Karpas-422 (cell line): ENCODE data around the gene RTP3. TPM values are rescaled to one million over a fixed set of nuclear protein-coding genes. Genes with fewer than 3 reads are reported as not detected.

Source experiments
- DNase-seq: peaks from one replicate; pipeline ENCODE4 v3.0.0-alpha.2; 2015
- H2AFZ ChIP-seq: fragments of 200-600 bp; sonication (generic); 2 replicates; pipeline ENCODE4 v1.6.1; 2014; ENCODE audit warnings: antibody characterized with exemption, low read length, mixed read lengths
- H3K27ac ChIP-seq: fragments of 200-600 bp; sonication (generic); 2 replicates; pipeline ENCODE4 v1.5.1; 2014; ENCODE audit warnings: mild to moderate bottlenecking, low read length, moderate library complexity
- H3K27me3 ChIP-seq: fragments of 200-600 bp; sonication (generic); 2 replicates; pipeline ENCODE4 v1.6.1; 2014; ENCODE audit warnings: low read length, mixed read lengths
- H3K36me3 ChIP-seq: fragments of 200-600 bp; sonication (generic); 2 replicates; pipeline ENCODE4 v1.6.1; 2014; ENCODE audit warnings: low read length, mixed read lengths; ENCODE audit not compliant: insufficient read depth
- H3K4me1 ChIP-seq: fragments of 200-600 bp; sonication (generic); 2 replicates; pipeline ENCODE4 v1.6.1; 2014; ENCODE audit warnings: mild to moderate bottlenecking, low read length, mixed read lengths
- H3K4me2 ChIP-seq: fragments of 200-600 bp; sonication (generic); 2 replicates; pipeline ENCODE4 v1.6.1; 2014; ENCODE audit warnings: low read length, low read depth, mild to moderate bottlenecking; ENCODE audit not compliant: poor library complexity, severe bottlenecking
- H3K4me3 ChIP-seq: fragments of 200-600 bp; sonication (generic); 2 replicates; pipeline ENCODE4 v1.5.1; 2014; ENCODE audit warnings: mild to moderate bottlenecking, antibody characterized with exemption, low read length, mixed read lengths
- H3K79me2 ChIP-seq: fragments of 200-600 bp; sonication (generic); 2 replicates; pipeline ENCODE4 v1.6.1; 2014; ENCODE audit warnings: mild to moderate bottlenecking, low read length, mixed read lengths
- H3K9ac ChIP-seq: fragments of 200-600 bp; sonication (generic); 2 replicates; pipeline ENCODE4 v1.6.0; 2014; ENCODE audit warnings: low read length
- H3K9me2 ChIP-seq: fragments of 200-600 bp; sonication (generic), shearing (Covaris generic); replicated peaks from 2 replicates; pipeline ENCODE4 v1.6.0; 2014; ENCODE audit warnings: mild to moderate bottlenecking, low read length, moderate library complexity; ENCODE audit not compliant: insufficient read depth
- H3K9me3 ChIP-seq: fragments of 300-700, 200-600 bp; sonication (generic); 2 replicates; pipeline ENCODE4 v1.6.1; 2014; ENCODE audit warnings: low read length, mixed read lengths
- H4K20me1 ChIP-seq: fragments of 200-600 bp; sonication (generic); 2 replicates; pipeline ENCODE4 v1.6.1; 2014; ENCODE audit warnings: mild to moderate bottlenecking, antibody characterized with exemption, low read length, low read depth; ENCODE audit not compliant: insufficient read depth
- total RNA-seq: library from RNA; depleted of rRNA; stranded (reverse); fragments of >200 nt; shearing (Covaris generic); gene quantifications from 2 replicates; pipeline ENCODE4 v1.2.3, GENCODE V29; 2014; ENCODE audit warnings: low replicate concordance

Gene RTP3
- total RNA-seq, 1 experiment from 2014 or later = not detected

DNA sequence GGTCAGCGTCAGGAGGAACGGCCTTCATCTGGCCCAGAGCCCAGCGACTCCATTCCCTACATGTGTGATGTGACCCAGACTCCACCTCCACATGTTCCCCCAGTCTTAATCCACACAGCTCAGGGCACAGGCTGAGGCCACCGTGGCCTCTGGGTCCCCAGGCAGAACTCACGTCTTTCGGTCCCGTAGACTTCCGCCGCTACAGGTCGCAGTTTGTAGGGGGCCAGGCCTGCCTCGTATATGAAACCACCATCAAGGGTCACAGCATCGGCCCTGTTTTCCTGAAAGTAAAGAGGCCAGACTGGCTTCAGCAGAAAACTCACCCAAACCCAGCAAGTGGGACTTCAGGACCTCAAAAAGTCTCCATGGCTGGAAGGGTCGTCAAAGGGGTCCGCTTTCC lies 41.7 kb upstream of the RTP3 start:
- Histone ChIP-seq H3K9me2 (no peaks in the 10 kb centered on the region), H3K9me3 (no peaks in the 10 kb centered on the region; the same call in 1 of the 2 replicates), H4K20me1 (0 out of 2 replicates have a peak, but pooled peaks cover 8% of the 10 kb centered on the region), H3K79me2 (no peaks in the 10 kb centered on the region), H3K9ac (no peak overlapping the region), H3K27me3 (0 out of 2 replicates have a peak, but pooled peaks cover 3% of the 10 kb centered on the region), H3K4me3 (no peak overlapping the region), H3K36me3 (no peaks in the 10 kb centered on the region), H3K4me2 (no peak overlapping the region), H2AFZ (no peak overlapping the region), H3K4me1 (no peaks in the 10 kb centered on the region), H3K27ac (no peak overlapping the region)
- no peak for DNase-seq

DNA sequence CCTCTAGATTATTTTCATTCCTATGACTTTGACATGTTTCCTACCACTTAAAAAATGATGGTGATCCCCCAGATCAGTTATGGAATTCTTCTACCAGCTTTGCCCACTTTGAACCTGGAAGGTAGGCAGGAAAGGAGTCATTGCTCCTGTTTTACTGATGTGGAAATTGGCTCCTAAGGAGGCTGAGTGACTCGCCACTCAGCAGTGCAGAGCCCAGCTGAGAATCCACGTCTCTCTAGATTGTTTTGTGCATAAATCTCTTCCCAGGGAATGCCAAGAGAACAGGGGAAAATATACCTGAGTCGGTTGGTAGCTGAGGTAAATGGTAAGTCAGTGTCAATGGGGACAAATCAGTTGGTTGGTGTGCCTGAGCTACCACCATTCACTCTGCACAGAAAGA lies 37.7 kb upstream of the RTP3 start:
- Histone ChIP-seq H3K9me2 (no peaks in the 10 kb centered on the region), H3K4me1 (no peaks in the 10 kb centered on the region), H4K20me1 (0 out of 2 replicates have a peak, but pooled peaks cover 5% of the 10 kb centered on the region), H3K4me2 (no peak overlapping the region), H3K9me3 (no peaks in the 10 kb centered on the region; the same call in 1 of the 2 replicates), H3K79me2 (no peaks in the 10 kb centered on the region), H3K9ac (no peak overlapping the region), H3K27ac (no peak overlapping the region), H2AFZ (no peak overlapping the region), H3K27me3 (0 out of 2 replicates have a peak, but pooled peaks cover 3% of the 10 kb centered on the region), H3K36me3 (no peaks in the 10 kb centered on the region), H3K4me3 (no peak overlapping the region)
- no peak for DNase-seq

DNA sequence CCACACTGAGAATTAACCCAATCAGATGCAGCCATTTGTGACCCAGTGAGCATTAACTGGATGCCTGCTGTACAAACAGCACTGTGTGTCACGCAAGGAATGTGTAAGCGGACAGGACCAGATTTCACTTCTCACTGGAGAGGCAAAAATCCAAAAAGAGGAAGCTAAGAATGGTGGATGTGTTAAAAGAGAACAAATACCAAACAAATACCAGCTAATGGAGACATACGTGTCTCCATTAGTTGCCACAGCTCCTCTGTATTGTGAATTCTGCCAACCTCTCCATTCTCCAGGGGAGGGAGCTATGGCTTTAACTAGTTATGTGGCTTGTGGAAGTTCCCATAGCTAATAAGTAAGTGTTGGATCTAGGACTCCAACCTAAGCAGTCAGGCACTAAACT lies 35.7 kb upstream of the RTP3 start:
- Histone ChIP-seq H2AFZ (no peak overlapping the region), H3K4me1 (no peaks in the 10 kb centered on the region), H3K79me2 (no peaks in the 10 kb centered on the region), H3K27me3 (0 out of 2 replicates have a peak, but pooled peaks cover 3% of the 10 kb centered on the region), H3K9ac (no peak overlapping the region), H3K4me3 (no peak overlapping the region), H3K9me3 (no peaks in the 10 kb centered on the region; the same call in 1 of the 2 replicates), H3K9me2 (no peaks in the 10 kb centered on the region), H3K36me3 (no peaks in the 10 kb centered on the region), H3K27ac (no peak overlapping the region), H3K4me2 (no peak overlapping the region), H4K20me1 (no peaks in the 10 kb centered on the region)
- DNase-seq = no peak

DNA sequence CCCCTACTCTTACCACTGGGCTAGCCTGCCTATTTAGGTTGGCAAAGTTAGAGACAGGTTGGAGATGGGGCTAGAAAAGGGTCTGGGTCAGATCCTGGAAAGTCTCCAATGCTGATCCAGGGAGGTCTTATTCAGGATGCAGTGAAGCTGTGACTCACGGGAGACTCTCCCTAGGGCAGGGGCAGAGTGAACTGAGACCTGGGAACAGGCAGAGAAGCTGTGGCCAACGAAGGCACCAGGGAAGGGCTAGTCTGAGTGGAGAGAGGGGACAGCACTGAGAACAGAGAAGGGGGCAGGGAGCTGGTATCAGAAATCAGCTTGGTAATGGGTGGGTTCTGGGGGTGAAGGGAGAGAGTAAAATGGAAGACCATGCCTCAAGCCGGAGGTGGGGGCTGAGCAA lies 35.3 kb upstream of the RTP3 start:
- DNase-seq = no peak
- Histone ChIP-seq H3K79me2 (no peaks in the 10 kb centered on the region), H3K4me1 (no peaks in the 10 kb centered on the region), H3K9me3 (no peaks in the 10 kb centered on the region; the same call in 1 of the 2 replicates), H4K20me1 (no peaks in the 10 kb centered on the region), H2AFZ (no peak overlapping the region), H3K27ac (no peak overlapping the region), H3K4me2 (no peak overlapping the region), H3K9me2 (no peaks in the 10 kb centered on the region), H3K36me3 (no peaks in the 10 kb centered on the region), H3K4me3 (no peak overlapping the region), H3K27me3 (0 out of 2 replicates have a peak, but pooled peaks cover 3% of the 10 kb centered on the region), H3K9ac (no peak overlapping the region)

DNA sequence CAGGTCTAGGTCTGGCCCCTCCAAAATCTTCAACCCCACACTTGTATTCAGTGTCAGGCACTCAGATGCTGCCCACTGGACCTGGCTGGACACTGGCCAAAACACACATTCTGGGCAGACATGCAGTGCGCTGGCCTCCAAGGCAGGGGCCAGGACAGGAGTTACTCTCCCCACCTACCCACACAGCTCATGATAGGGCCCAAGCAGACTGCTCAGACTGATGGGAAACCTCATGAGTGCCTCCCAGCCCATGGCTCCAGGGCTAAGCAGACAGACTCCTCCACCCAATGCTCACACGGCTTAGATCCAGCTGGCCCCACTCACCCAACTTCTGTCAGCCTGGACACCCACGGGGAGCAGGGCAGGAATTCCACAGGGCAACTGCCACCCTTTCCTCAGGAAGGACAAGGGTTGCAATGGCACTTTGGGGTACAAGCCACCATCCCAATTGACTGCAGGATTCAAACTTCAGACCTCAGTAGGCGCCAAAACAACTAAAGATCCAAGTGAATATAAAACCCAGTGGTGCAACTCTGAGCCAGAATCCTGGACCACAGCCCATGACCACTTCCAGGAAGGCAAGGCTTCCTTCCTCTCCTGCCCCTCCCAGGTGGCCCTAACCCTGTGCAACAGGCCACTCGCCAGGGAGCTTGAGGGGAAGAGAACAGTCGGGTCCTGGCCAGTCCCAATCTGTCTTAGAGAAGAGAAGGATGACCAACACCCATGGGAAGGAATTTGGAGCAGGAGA lies 34.5 kb upstream of the RTP3 start:
- H3K9me3 ChIP-seq = no peaks in the 10 kb centered on the region; the same call in 1 of the 2 replicates
- no peaks in the 10 kb centered on the region for H3K36me3 ChIP-seq
- H3K9ac ChIP-seq = no peak overlapping the region
- H3K27ac ChIP-seq = no peak overlapping the region
- no peaks in the 10 kb centered on the region for H4K20me1 ChIP-seq
- H3K9me2 ChIP-seq = no peaks in the 10 kb centered on the region
- no peak overlapping the region for H2AFZ ChIP-seq
- H3K79me2 ChIP-seq = no peaks in the 10 kb centered on the region
- no peaks in the 10 kb centered on the region for H3K4me1 ChIP-seq
- H3K27me3 ChIP-seq = 0 out of 2 replicates have a peak, but pooled peaks cover 3% of the 10 kb centered on the region
- DNase-seq = no peak
- no peak overlapping the region for H3K4me3 ChIP-seq
- no peak overlapping the region for H3K4me2 ChIP-seq

DNA sequence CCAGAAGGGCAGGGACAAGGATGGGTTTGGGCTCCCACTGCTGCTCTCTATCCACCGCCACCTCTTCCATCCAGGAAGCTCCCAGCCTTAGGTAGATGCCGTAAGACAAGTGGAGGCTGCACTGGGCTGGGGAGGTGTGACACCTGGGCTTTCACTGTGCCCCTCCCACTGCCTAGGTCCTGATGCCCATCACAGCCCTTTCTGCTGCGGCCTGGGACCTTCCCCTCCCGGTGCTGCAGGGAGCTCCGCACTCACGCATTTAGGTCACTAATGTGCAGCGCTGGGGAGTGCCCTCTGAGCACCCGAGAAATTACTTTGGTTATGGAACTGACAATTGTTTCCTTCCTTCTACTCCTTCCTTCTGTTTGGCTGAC lies 33.9 kb upstream of the RTP3 start:
- H3K27me3 ChIP-seq = 0 out of 2 replicates have a peak, but pooled peaks cover 3% of the 10 kb centered on the region
- no peaks in the 10 kb centered on the region for H3K9me2 ChIP-seq
- no peak overlapping the region for H2AFZ ChIP-seq
- no peak overlapping the region for H3K4me3 ChIP-seq
- H4K20me1 ChIP-seq = no peaks in the 10 kb centered on the region
- H3K4me2 ChIP-seq = no peak overlapping the region
- H3K9me3 ChIP-seq = no peaks in the 10 kb centered on the region; the same call in 1 of the 2 replicates
- no peak for DNase-seq
- H3K9ac ChIP-seq = no peak overlapping the region
- no peaks in the 10 kb centered on the region for H3K79me2 ChIP-seq
- H3K27ac ChIP-seq = no peak overlapping the region
- H3K4me1 ChIP-seq = no peaks in the 10 kb centered on the region
- H3K36me3 ChIP-seq = no peaks in the 10 kb centered on the region

DNA sequence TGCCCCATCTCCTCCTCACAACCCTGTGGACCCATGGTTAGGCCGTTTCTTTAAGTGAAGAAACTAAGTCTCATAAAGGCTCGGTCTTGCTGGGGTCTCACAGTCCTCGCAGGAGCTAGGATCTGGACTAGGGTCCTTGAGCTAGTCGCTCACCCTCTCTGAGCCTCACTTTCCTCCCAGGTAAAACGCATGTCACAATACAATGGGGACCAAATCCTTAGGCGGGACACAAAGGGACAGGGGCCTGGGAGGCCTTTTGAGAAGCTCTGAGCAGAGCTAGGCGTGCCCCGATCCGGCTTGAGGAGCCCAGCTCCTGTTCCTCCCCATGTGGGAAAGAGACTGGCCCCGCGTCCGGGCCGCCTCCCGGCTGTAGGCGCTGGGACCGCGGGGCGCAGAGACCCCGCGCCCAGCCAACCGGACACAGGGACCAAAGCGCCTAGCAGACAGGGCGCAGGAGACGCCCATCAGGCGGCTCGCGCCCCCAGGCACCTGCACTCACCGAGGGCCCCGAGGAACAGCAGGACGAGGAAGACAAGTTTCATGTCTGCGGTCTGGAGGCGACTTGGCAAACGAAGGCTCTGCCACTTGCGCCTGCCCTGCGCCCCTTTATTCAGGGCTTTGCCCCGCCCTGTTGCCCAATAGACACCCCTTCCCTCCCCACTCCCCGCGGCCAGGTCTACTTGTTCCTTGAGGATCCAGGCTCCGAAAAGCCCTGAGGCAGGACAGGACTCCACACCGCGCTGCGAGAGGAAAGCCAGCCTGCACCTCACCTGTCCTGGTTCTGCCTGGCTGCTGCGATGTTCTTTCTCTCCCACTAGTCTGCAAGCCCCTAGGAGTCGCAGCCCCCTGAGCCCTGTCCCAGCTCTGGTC lies 33.2 kb upstream of the RTP3 start, which contains the start of gene LTF:
Gene LTF, minus strand, starts transcription at position 580 of the 870 bp plus-strand sequence. Its CDS starts 38 bp downstream, at position 542.
- DNase-seq = no peak
- no peak within 1 kb of the TSS for H2AFZ ChIP-seq
- H3K79me2 ChIP-seq = no peaks in the 10 kb centered on the region
- no peak within 1 kb of the TSS for H3K9ac ChIP-seq
- no peak within 1 kb of the TSS for H3K4me3 ChIP-seq
- H3K4me1 ChIP-seq = no peaks in the 10 kb centered on the region
- no peaks in the 10 kb centered on the region for H4K20me1 ChIP-seq
- no peak within 1 kb of the TSS for H3K27ac ChIP-seq
- no peaks in the 10 kb centered on the region for H3K9me2 ChIP-seq
- no peaks in the 10 kb centered on the region for H3K36me3 ChIP-seq
- H3K27me3 ChIP-seq = 0 out of 2 replicates have a peak, but pooled peaks cover 3% of the 10 kb centered on the region
- H3K4me2 ChIP-seq = no peak within 1 kb of the TSS
- no peaks in the 10 kb centered on the region; the same call in 1 of the 2 replicates for H3K9me3 ChIP-seq

DNA sequence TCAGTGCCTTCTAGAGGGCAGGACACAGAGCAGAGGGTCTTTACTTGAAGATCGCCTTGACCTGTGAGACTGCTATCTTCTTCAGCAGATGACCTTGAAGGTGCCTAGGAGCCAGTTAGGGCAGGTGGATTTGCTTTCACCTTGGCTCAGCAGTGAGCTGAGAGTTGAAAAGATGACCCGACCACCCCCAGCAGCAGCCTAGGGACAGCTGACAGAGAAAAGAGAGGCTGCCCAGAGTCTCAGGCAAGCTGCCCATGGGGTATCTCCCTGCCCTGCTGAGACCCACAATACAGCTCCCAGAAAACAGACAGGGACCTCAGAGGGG lies 32.6 kb upstream of the RTP3 start:
- Histone ChIP-seq H3K9me2 (no peaks in the 10 kb centered on the region), H3K27me3 (0 out of 2 replicates have a peak, but pooled peaks cover 3% of the 10 kb centered on the region), H3K27ac (no peak overlapping the region), H3K9ac (no peak overlapping the region), H3K4me3 (no peak overlapping the region), H3K79me2 (no peaks in the 10 kb centered on the region), H3K4me2 (no peak overlapping the region), H3K36me3 (no peaks in the 10 kb centered on the region), H3K4me1 (no peaks in the 10 kb centered on the region), H2AFZ (no peak overlapping the region), H3K9me3 (no peaks in the 10 kb centered on the region; the same call in 1 of the 2 replicates), H4K20me1 (no peaks in the 10 kb centered on the region)
- no peak for DNase-seq
